Colonic mucosa (tissue), 4 donors: ENCODE measurements around the gene CDC42BPG. TPM values are rescaled to one million over a fixed set of nuclear protein-coding genes. Genes with fewer than 3 reads are reported as not detected.

Source experiments
- DNase-seq: peaks from one replicate; pipeline ENCODE4 v3.0.0-alpha.2; 2020
- H3K27ac ChIP-seq: fragments of 200-600 bp; one replicate; pipeline ENCODE4 v1.8.0; 2021
- H3K27me3 ChIP-seq: fragments of 200-600 bp; one replicate; pipeline ENCODE4 v1.8.0; 2021
- H3K36me3 ChIP-seq: fragments of 200-600 bp; one replicate; pipeline ENCODE4 v1.8.0; 2021
- H3K4me1 ChIP-seq: fragments of 200-600 bp; one replicate; pipeline ENCODE4 v1.8.0; 2021; ENCODE audit warnings: mild to moderate bottlenecking
- H3K4me3 ChIP-seq: fragments of 200-600 bp; one replicate; pipeline ENCODE4 v1.8.0; 2021
- H3K9ac ChIP-seq, 2 donors: one replicate each; pipeline ENCODE4 v1.7.0; 2013; ENCODE audit warnings: control low read depth in 2 of 2, low read depth in 2 of 2, low read length in 2 of 2
- H3K9me3 ChIP-seq: fragments of 200-600 bp; one replicate; pipeline ENCODE4 v1.8.0; 2021
- intact Hi-C: fragments of 100-400 bp; cut with DNase I; formaldehyde crosslinking; loops from one replicate; pipeline ENCODE4 v1.14.1; 2022
- total RNA-seq, 2 donors: library from RNA; stranded (reverse); fragmentation: NEBNext Ultra II Directional in 1 of 2; extraction: Animal tissue kit (Norgen Biotek cat#: 25700) in 1 of 2; gene quantifications; one replicate each; pipeline ENCODE4 v1.2.1, GENCODE V29; 2021
- TF ChIP-seq, protein P1 (sequence below): fragments of 200-600 bp; IDR thresholded peaks from one replicate; pipeline ENCODE4 v1.8.0; 2022; ENCODE audit warnings: antibody characterized with exemption, mild to moderate bottlenecking
- donor health status: healthy.
- donor health status: DM: no; HTN: no; CAD: no.
- donor health status: DM: no; HTN: no; CAD: no.

The CDC42BPG gene
- total RNA-seq, 2 donors from 2014 or later: 29.3 to 41.6 TPM

DNA sequence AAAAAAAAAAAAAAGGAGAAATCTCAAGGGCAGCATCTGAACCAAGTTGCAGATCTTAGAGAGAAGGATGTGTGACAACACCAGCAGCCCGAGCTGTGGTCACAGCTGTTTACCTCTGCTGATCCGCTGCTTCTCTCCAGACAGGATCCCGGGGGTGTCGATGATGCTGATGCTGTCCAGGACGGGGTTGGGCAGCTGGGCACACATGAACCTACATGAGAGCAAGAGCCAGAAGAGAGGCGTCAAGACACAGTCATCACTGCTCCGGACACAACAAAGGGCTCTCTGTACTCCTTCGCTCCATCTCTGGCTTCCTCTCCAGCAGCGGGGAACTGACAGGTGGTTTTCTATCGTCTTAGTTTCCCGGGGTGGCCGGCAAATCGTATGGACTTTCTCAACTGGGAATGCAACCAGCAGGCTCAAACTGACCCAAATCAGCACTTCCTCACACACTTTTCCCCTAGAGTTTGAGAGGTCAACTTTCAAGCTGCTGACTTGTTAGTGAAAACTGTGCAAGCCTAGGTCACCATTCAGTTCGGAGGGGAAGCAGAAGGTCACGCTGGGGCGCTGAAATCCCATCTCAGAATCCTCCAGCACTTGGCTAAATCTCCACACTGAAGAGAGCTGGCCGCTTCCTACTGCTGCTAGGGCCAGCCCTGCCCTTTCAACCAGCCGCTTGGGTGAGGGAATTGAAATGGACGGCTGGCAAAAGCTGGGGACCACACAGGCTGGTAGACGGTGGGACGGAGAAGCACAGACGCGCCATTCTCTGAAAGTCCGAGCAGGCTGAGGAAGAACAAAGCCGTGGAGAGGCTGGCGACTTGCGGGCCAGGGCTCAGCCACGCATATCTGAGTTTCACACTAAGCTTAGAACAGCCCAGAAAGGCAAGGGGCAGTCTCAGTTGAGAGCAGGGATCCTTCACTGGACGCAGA lies 30.1 kb upstream of the CDC42BPG start:
- H3K4me3 ChIP-seq: no peak overlapping the region
- H3K27ac ChIP-seq: peak overlapping the region; percentile 4
- peak overlapping the region in 1 of 2 donors; percentile 58 for H3K9ac ChIP-seq
- intact Hi-C loops: no loop called here
- no peak for DNase-seq
- H3K4me1 ChIP-seq: peaks cover 55% of the 10 kb centered on the region
- H3K36me3 ChIP-seq: no peaks in the 10 kb centered on the region
- H3K27me3 ChIP-seq: no peaks in the 10 kb centered on the region
- H3K9me3 ChIP-seq: no peaks in the 10 kb centered on the region
- TF ChIP-seq, protein P1, sequence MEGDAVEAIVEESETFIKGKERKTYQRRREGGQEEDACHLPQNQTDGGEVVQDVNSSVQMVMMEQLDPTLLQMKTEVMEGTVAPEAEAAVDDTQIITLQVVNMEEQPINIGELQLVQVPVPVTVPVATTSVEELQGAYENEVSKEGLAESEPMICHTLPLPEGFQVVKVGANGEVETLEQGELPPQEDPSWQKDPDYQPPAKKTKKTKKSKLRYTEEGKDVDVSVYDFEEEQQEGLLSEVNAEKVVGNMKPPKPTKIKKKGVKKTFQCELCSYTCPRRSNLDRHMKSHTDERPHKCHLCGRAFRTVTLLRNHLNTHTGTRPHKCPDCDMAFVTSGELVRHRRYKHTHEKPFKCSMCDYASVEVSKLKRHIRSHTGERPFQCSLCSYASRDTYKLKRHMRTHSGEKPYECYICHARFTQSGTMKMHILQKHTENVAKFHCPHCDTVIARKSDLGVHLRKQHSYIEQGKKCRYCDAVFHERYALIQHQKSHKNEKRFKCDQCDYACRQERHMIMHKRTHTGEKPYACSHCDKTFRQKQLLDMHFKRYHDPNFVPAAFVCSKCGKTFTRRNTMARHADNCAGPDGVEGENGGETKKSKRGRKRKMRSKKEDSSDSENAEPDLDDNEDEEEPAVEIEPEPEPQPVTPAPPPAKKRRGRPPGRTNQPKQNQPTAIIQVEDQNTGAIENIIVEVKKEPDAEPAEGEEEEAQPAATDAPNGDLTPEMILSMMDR: no peak

DNA sequence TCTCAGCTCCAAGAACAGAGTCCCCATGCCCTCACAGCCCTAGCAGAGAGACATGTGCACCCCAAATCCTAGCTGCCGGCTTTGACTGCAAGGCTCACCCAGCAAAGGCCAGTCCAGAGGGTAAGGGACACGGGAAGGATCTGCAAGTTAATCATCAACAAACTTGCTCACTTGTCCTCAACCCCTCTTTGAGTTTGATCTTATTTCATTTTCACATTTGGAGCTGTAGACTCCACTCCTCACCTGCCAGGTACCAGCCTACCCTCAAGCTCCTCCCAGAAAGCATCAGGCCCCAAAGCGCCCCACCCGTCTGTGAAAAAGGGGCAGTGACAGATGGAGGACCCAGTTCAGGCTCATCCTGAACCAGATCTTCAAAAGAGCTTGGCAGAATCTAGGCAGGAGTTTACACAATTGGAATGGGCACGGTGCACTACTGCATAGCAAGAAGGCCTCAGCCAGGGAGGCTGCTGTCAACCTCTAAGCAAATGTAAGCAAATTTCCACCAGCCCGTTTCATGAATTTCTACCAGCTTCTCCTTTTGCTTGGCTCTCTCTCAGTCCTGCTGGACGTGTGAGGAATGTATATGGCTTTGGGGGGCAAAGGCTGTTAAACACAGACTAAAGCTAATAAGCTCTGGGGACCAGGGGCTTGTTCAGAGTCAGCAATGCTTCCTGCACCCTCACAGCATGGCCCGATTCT lies 28.5 kb upstream of the CDC42BPG start:
- Histone ChIP-seq H3K9me3 (no peaks in the 10 kb centered on the region), H3K27me3 (no peaks in the 10 kb centered on the region), H3K9ac (peak overlapping the region in 1 of 2 donors; percentile 63), H3K27ac (peak overlapping the region; percentile 38), H3K36me3 (no peaks in the 10 kb centered on the region), H3K4me1 (peaks cover 51% of the 10 kb centered on the region), H3K4me3 (no peak overlapping the region)
- intact Hi-C loops: no loop called here
- TF ChIP-seq, protein P1: no peak
- DNase-seq: peak; percentile 36

DNA sequence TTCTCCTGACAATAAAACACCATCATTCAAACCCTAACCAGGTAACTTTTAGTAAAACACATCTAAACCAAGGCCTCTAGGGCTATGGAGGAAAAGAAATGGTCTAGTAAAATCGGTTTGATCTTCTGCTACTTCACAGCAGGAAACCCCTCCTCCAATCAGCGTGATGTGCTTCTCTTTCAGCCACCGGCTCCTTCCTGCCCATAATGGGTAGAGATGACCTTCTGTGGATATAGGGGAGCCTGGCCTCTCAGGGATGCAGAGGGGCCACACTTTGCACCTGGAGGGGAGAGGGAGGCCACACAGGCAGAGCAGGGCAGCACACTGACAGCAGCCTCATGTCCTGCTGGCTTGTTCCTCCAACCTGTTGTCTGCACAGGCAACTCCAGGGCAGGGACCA lies 27.0 kb upstream of the CDC42BPG start:
- no peaks in the 10 kb centered on the region for H3K27me3 ChIP-seq
- no peak for DNase-seq
- intact Hi-C loops: no loop called here
- H3K4me3 ChIP-seq: no peak overlapping the region
- TF ChIP-seq, protein P1: no peak
- H3K27ac ChIP-seq: no peak overlapping the region
- no peaks in the 10 kb centered on the region for H3K36me3 ChIP-seq
- H3K9ac ChIP-seq: peak overlapping the region in 1 of 2 donors; percentile 59
- no peaks in the 10 kb centered on the region for H3K9me3 ChIP-seq
- H3K4me1 ChIP-seq: peaks cover 47% of the 10 kb centered on the region

DNA sequence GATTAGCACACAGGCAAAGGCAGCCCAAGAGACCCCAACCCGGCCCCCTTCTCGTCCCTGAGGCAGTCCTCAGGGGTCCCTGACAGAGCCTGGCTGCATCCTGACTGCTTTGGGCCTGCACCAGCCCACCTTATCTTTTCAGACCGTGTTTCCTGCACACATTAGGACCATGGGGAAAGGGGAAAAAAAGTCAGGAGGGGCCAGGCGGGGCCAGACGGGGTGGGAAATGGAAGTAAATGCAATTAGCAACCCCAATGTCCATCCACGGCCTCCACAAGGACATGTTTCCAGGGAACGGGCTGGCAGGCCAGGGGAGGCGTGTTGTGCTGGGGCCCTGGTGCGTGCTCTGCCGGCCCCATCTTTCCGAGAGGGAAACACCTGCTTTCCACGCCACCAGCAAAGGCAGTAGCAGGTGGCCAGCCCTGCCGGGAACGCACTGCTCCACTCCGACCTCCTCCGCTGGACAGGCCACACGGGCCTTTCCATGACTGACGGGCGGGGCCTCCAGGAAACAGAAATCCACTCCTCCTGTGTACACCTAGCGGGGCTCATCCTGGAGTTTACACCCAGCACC lies 26.5 kb upstream of the CDC42BPG start:
- peak overlapping the region; percentile 28 to 59 for H3K9ac ChIP-seq

More for the DNA sequence above, 26.5 kb upstream of the CDC42BPG start:
- Histone ChIP-seq H3K9me3 (no peaks in the 10 kb centered on the region), H3K27me3 (no peaks in the 10 kb centered on the region), H3K4me3 (no peak overlapping the region), H3K4me1 (peaks cover 42% of the 10 kb centered on the region), H3K27ac (peak overlapping the region; percentile 68), H3K36me3 (no peaks in the 10 kb centered on the region)
- TF ChIP-seq, protein P1: no peak
- peak; percentile 52 for DNase-seq
- intact Hi-C loops: no loop called here
